SK-N-SH (cell line): ENCODE measurements around the gene FSTL5. TPM values are rescaled to one million over a fixed set of nuclear protein-coding genes. Genes with fewer than 3 reads are reported as not detected.

Source experiments
- CTCF ChIA-PET: fragments of 300-600, 350-600 bp; formaldehyde crosslinking; extraction: SDS; loops from one replicate; lab custom pipeline; 2021; lab: Yijun Ruan, JAX
- POLR2A ChIA-PET: fragments of 350-600 bp; sonication (Branson Sonifier 250); formaldehyde crosslinking; extraction: SDS; loops from one replicate; lab custom pipeline; 2020; ENCODE audit warnings: antibody characterized with exemption, inconsistent platforms; lab: Yijun Ruan, JAX
- DNase-seq: peaks from one replicate; pipeline ENCODE4 v3.0.0; 2012
- H2AFZ ChIP-seq: fragments of 200-600 bp; sonication (generic); 2 replicates; pipeline ENCODE4 v1.8.1; 2016; ENCODE audit warnings: antibody characterized with exemption, mild to moderate bottlenecking, low read depth
- H3F3A ChIP-seq: fragments of 200-600 bp; sonication (generic); replicated peaks from 2 replicates; pipeline ENCODE3; 2016; ENCODE audit warnings: antibody characterized with exemption, mild to moderate bottlenecking; ENCODE audit not compliant: insufficient read depth
- H3K27ac ChIP-seq, 2 experiments: fragments of 200-500 bp in 1 of 2; fragments of 200-600 bp in 1 of 2; sonication (Bioruptor generic) in 1 of 2; sonication (generic), shearing (Covaris generic) in 1 of 2; 2 replicates each; pipeline versions ENCODE4 v1.5.1 to v1.6.1; 2014 to 2016; ENCODE audit warnings: low read depth in 2 of 2, inconsistent platforms in 1 of 2, low read length in 1 of 2, mild to moderate bottlenecking in 1 of 2, mixed read lengths in 1 of 2
- H3K27me3 ChIP-seq: fragments of 200-600 bp; sonication (generic), shearing (Covaris generic); 2 replicates; pipeline ENCODE4 v1.6.1; 2016; ENCODE audit warnings: mixed run types; ENCODE audit not compliant: insufficient read depth
- H3K36me3 ChIP-seq, 2 experiments: fragments of 200-500 bp in 1 of 2; fragments of 200-600 bp in 1 of 2; sonication (Bioruptor generic) in 1 of 2; sonication (generic) in 1 of 2; replicated peaks in 1 of 2; 2 replicates each; pipeline versions ENCODE3 to v1.5.1; 2014 to 2016; ENCODE audit warnings: low read length in 1 of 2, mild to moderate bottlenecking in 1 of 2; ENCODE audit not compliant: insufficient read depth in 2 of 2, control insufficient read depth in 1 of 2
- H3K4me1 ChIP-seq, 2 experiments: fragments of 200-500 bp in 1 of 2; fragments of 200-600 bp in 1 of 2; sonication (Bioruptor generic) in 1 of 2; sonication (generic), shearing (Covaris generic) in 1 of 2; 2 replicates each; pipeline versions ENCODE4 v1.5.1 to v1.6.1; 2014 to 2016; ENCODE audit warnings: low read depth in 1 of 2, low read length in 1 of 2, mixed run types in 1 of 2; ENCODE audit not compliant: insufficient read depth in 2 of 2, control insufficient read depth in 1 of 2
- H3K4me2 ChIP-seq: fragments of 200-600 bp; sonication (generic), shearing (Covaris generic); 2 replicates; pipeline ENCODE4 v1.6.1; 2017; ENCODE audit warnings: mixed run types
- H3K4me3 ChIP-seq, 2 experiments: fragments of 200-500 bp in 1 of 2; fragments of 200-600 bp in 1 of 2; sonication (Bioruptor generic) in 1 of 2; sonication (generic), shearing (Covaris generic) in 1 of 2; 2 replicates each; pipeline versions ENCODE4 v1.5.1 to v1.8.1; 2014 to 2016; ENCODE audit warnings: low read depth in 2 of 2, inconsistent platforms in 1 of 2, low read length in 1 of 2, mild to moderate bottlenecking in 1 of 2, mixed read lengths in 1 of 2, moderate library complexity in 1 of 2
- H3K79me2 ChIP-seq: fragments of 200-600 bp; sonication (generic); 2 replicates; pipeline ENCODE4 v1.8.1; 2017; ENCODE audit warnings: mild to moderate bottlenecking; ENCODE audit not compliant: insufficient read depth
- H3K9ac ChIP-seq: fragments of 200-600 bp; sonication (generic); 2 replicates; pipeline ENCODE4 v1.6.1; 2017; ENCODE audit warnings: mixed run types
- H3K9me2 ChIP-seq: fragments of 200-600 bp; sonication (generic); 2 replicates; pipeline ENCODE4 v1.6.1; 2017; ENCODE audit warnings: mixed run types
- H3K9me3 ChIP-seq: fragments of 200-600 bp; sonication (generic); 2 replicates; pipeline ENCODE4 v1.6.1; 2017; ENCODE audit warnings: mixed run types, mild to moderate bottlenecking, moderate library complexity
- H4K20me1 ChIP-seq: fragments of 200-600 bp; sonication (generic); 2 replicates; pipeline ENCODE4 v1.6.1; 2017; ENCODE audit warnings: mild to moderate bottlenecking, mixed run types; ENCODE audit not compliant: insufficient read depth
- CTCF ChIP-seq: fragments of 200-600 bp; sonication (generic); IDR thresholded peaks from 2 replicates; pipeline ENCODE4 v1.6.1; 2017; ENCODE audit warnings: antibody characterized with exemption, mild to moderate bottlenecking, moderate library complexity
- ELF1 ChIP-seq: IDR thresholded peaks from 2 replicates; pipeline ENCODE4 v1.4.0; 2012
- EZH2phosphoT487 ChIP-seq: fragments of 200-600 bp; sonication (generic); IDR thresholded peaks from 2 replicates; pipeline ENCODE4 v1.6.1; 2017; ENCODE audit warnings: low read depth, mixed run types, mild to moderate bottlenecking, antibody characterized with exemption, moderate library complexity, borderline replicate concordance
- FOSL2 ChIP-seq: IDR thresholded peaks from 2 replicates; pipeline ENCODE4 v1.4.0; 2012; ENCODE audit warnings: low read depth, mild to moderate bottlenecking, moderate library complexity, borderline replicate concordance
- FOXJ3 ChIP-seq: sonication (generic); formaldehyde crosslinking; IDR thresholded peaks from 2 replicates; pipeline ENCODE4 v1.5.1; 2020; ENCODE audit warnings: mild to moderate bottlenecking, missing genetic modification reagents
- FOXM1 ChIP-seq: IDR thresholded peaks from 2 replicates; pipeline ENCODE4 v1.4.0; 2012; ENCODE audit warnings: low read depth, mild to moderate bottlenecking
- GABPA ChIP-seq: IDR thresholded peaks from 2 replicates; pipeline ENCODE4 v1.4.0; 2012; ENCODE audit warnings: low read depth, mild to moderate bottlenecking
- GATA2 ChIP-seq: sonication (generic); formaldehyde crosslinking; IDR thresholded peaks from 2 replicates; pipeline ENCODE4 v1.5.0; 2020; ENCODE audit warnings: mild to moderate bottlenecking, missing genetic modification reagents
- MEF2A ChIP-seq: IDR thresholded peaks from 2 replicates; pipeline ENCODE4 v1.4.0; 2012; ENCODE audit warnings: low read depth, borderline replicate concordance
- NFIC ChIP-seq: IDR thresholded peaks from 2 replicates; pipeline ENCODE4 v1.4.0; 2012; ENCODE audit warnings: borderline replicate concordance
- NRF1 ChIP-seq: IDR thresholded peaks from 2 replicates; pipeline ENCODE4 v1.6.1; 2012; ENCODE audit warnings: low read depth, mild to moderate bottlenecking, low read length
- POLR2AphosphoS5 ChIP-seq: IDR thresholded peaks from 2 replicates; pipeline ENCODE4 v1.6.1; 2012; ENCODE audit warnings: low read depth, low read length
- RAD21 ChIP-seq: IDR thresholded peaks from 2 replicates; pipeline ENCODE4 v1.6.1; 2012; ENCODE audit warnings: mild to moderate bottlenecking, low read length
- RCOR1 ChIP-seq: fragments of 150-350 bp; IDR thresholded peaks from 2 replicates; pipeline ENCODE4 v1.6.1; 2017; ENCODE audit warnings: antibody characterized with exemption, low read length
- RFX5 ChIP-seq: IDR thresholded peaks from 2 replicates; pipeline ENCODE4 v1.6.1; 2012; ENCODE audit warnings: mild to moderate bottlenecking, improper control_type of control experiment, low read length
- RXRA ChIP-seq: IDR thresholded peaks from 2 replicates; pipeline ENCODE4 v1.4.0; 2012; ENCODE audit warnings: low read depth, mild to moderate bottlenecking, borderline replicate concordance
- TEAD4 ChIP-seq: IDR thresholded peaks from 2 replicates; pipeline ENCODE4 v1.4.0; 2012; ENCODE audit warnings: mild to moderate bottlenecking, borderline replicate concordance; ENCODE audit not compliant: insufficient read depth
- whole genome bisulfite sequencing: methylation state at CpG from one replicate; pipeline ENCODE4 v1.1.6; 2017; ENCODE audit warnings: low lambda C conversion rate; 5-methylcytosine and 5-hydroxymethylcytosine counted together
- polyA plus RNA-seq, 3 experiments: library from polyadenylated mRNA; depleted of rRNA; stranded (reverse); fragments of >200 nt; gene quantifications; 2 replicates each; pipeline ENCODE4 v1.2.3, GENCODE V29; 2012
- TF ChIP-seq, protein P1 (sequence below): IDR thresholded peaks from 2 replicates; pipeline ENCODE4 v1.4.0; 2012; ENCODE audit warnings: low read depth
- TF ChIP-seq, protein P2 (sequence below): fragments of 150-350 bp; IDR thresholded peaks from 2 replicates; pipeline ENCODE4 v1.6.1; 2017; ENCODE audit warnings: antibody characterized with exemption, low read length, low read depth, borderline replicate concordance

The FSTL5 gene
- polyA plus RNA-seq, 1 of the 3 experiments (the other 2 are of a cell fraction): 0.07 TPM

DNA sequence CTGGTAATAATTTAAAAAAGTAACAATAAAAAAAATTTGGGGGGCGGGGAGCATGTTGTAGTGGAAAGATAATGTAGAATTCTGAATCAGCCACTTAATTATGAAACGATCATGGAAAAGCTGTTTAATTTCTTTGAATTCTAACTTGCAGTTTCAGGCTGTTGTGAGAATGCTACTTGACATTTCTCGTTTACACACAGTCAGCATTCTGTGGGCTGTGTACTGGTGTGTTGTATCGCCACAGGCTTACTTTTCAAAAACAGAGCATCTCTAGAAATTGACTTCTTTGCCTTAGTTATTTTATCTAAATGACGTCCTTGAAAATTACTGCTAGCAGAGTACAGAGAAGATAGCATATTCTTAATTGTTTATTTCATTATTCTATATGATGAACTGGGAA, 350.4 kb downstream of the FSTL5 start:
- H3K9ac ChIP-seq: no peak overlapping the region
- H3K27me3 ChIP-seq: no peaks in the 10 kb centered on the region
- H2AFZ ChIP-seq: no peak overlapping the region
- no peaks in the 10 kb centered on the region for H3K9me2 ChIP-seq
- POLR2A ChIA-PET: no interaction called here
- no peaks in the 10 kb centered on the region for H4K20me1 ChIP-seq
- H3K79me2 ChIP-seq: no peaks in the 10 kb centered on the region
- H3K4me3 ChIP-seq: no peak overlapping the region
- no peaks in the 10 kb centered on the region for H3K9me3 ChIP-seq
- 83% methylated on average over 5 of the region's 5 CpGs for WGBS
- H3K4me1 ChIP-seq: no peaks in the 10 kb centered on the region
- no peak overlapping the region for H3K4me2 ChIP-seq
- H3K36me3 ChIP-seq: no peaks in the 10 kb centered on the region
- H3F3A ChIP-seq: no peaks in the 10 kb centered on the region
- CTCF ChIA-PET: no interaction called here
- no peak for DNase-seq
- H3K27ac ChIP-seq: no peak overlapping the region
- TF ChIP-seq RFX5 (no peak), CTCF (no peak), NFIC (no peak), RXRA (no peak), FOXM1 (no peak)
- TF ChIP-seq, protein P1, sequence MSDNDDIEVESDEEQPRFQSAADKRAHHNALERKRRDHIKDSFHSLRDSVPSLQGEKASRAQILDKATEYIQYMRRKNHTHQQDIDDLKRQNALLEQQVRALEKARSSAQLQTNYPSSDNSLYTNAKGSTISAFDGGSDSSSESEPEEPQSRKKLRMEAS: no peak
- TF ChIP-seq, protein P2, sequence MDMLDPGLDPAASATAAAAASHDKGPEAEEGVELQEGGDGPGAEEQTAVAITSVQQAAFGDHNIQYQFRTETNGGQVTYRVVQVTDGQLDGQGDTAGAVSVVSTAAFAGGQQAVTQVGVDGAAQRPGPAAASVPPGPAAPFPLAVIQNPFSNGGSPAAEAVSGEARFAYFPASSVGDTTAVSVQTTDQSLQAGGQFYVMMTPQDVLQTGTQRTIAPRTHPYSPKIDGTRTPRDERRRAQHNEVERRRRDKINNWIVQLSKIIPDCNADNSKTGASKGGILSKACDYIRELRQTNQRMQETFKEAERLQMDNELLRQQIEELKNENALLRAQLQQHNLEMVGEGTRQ: no peak

DNA sequence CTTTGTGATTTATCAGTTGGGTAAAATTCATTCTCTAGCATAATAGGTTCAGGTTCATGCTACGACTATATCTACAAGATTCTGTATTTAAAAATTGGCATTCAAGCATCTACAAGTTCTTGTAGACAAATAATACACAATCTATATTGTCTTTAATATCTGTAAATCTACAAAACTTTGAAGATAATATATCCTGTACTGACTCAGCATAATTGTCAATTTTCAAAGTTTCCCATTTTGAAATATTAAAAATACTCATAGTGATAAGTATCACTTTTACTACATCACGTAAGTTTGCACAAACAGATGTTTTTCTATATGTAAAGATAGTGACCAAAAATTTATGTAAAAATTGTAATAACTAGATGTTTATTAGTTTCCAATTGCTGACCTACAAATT, 360.6 kb downstream of the FSTL5 start:
- no peak overlapping the region for H3K9ac ChIP-seq
- no peak overlapping the region for H3K4me2 ChIP-seq
- H3K9me3 ChIP-seq: no peaks in the 10 kb centered on the region
- no peaks in the 10 kb centered on the region for H3K9me2 ChIP-seq
- ChIA-PET CTCF (no interaction called here), POLR2A (no interaction called here)
- no peaks in the 10 kb centered on the region for H3K4me1 ChIP-seq
- no peaks in the 10 kb centered on the region for H3F3A ChIP-seq
- no peaks in the 10 kb centered on the region for H3K36me3 ChIP-seq
- H3K27ac ChIP-seq: no peak overlapping the region
- 75% methylated on average over 2 of the region's 2 CpGs for WGBS
- no peak for DNase-seq
- H3K79me2 ChIP-seq: no peaks in the 10 kb centered on the region
- H2AFZ ChIP-seq: no peak overlapping the region
- no peaks in the 10 kb centered on the region for H3K27me3 ChIP-seq
- no peaks in the 10 kb centered on the region for H4K20me1 ChIP-seq
- TF ChIP-seq TEAD4: no peak
- TF ChIP-seq, protein P1: no peak
- TF ChIP-seq NRF1: no peak
- TF ChIP-seq FOSL2: no peak
- TF ChIP-seq POLR2AphosphoS5: no peak
- TF ChIP-seq EZH2phosphoT487: no peak
- TF ChIP-seq GABPA: no peak
- no peak for TF ChIP-seq RCOR1
- no peak for TF ChIP-seq GATA2 (CRISPR knock-in tag)
- TF ChIP-seq MEF2A: no peak
- TF ChIP-seq, protein P2: no peak
- no peak for TF ChIP-seq RAD21
- no peak for TF ChIP-seq ELF1
- TF ChIP-seq FOXM1: no peak
- TF ChIP-seq RFX5: no peak
- no peak for TF ChIP-seq FOXJ3
- TF ChIP-seq, all 33 proteins: peak for 0
- H3K4me3 ChIP-seq: no peak overlapping the region
